KOPT-K1 (cell line): ENCODE results near the gene FKBP2.

ENCODE experiments used
- H3K27ac ChIP-seq: fragments of 200-600 bp; sonication (generic); 2 replicates; pipeline ENCODE4 v1.5.1; 2016; ENCODE audit warnings: antibody characterized with exemption, mild to moderate bottlenecking, low read depth, low read length; ENCODE audit not compliant: poor library complexity, severe bottlenecking
- H3K36me3 ChIP-seq: fragments of 200-600 bp; sonication (generic); 2 replicates; pipeline ENCODE4 v1.5.1; 2017; ENCODE audit warnings: antibody characterized with exemption, mild to moderate bottlenecking, low read length, moderate library complexity; ENCODE audit not compliant: insufficient read depth
- H3K9me3 ChIP-seq: fragments of 200-600 bp; sonication (generic); 2 replicates; pipeline ENCODE4 v1.5.1; 2017; ENCODE audit warnings: antibody characterized with exemption, low read length, mild to moderate bottlenecking; ENCODE audit not compliant: insufficient read depth, poor library complexity, severe bottlenecking

FKBP2 gene

DNA sequence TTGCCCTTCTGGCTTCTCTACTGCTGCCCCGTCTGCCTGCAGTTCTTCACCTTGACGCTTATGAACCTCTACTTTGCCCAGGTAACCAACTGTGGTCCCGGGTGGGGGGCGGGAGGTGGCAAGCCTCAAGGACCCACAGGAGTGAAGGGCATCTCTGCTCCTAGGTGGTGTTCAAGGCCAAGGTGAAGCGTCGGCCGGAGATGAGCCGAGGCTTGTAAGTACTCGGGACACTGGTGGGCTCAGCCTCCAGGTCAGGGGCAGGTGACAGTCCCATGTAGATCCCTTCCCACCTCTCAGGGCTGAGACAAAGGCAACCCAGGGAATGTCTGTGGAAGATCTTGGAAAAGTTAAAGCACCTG is 45.9 kb downstream of the FKBP2 start:
- Histone ChIP-seq H3K9me3 (no peaks in the 10 kb centered on the region), H3K36me3 (peaks cover 7% of the 10 kb centered on the region; the same call in 1 of the 2 replicates), H3K27ac (no peak overlapping the region)

DNA sequence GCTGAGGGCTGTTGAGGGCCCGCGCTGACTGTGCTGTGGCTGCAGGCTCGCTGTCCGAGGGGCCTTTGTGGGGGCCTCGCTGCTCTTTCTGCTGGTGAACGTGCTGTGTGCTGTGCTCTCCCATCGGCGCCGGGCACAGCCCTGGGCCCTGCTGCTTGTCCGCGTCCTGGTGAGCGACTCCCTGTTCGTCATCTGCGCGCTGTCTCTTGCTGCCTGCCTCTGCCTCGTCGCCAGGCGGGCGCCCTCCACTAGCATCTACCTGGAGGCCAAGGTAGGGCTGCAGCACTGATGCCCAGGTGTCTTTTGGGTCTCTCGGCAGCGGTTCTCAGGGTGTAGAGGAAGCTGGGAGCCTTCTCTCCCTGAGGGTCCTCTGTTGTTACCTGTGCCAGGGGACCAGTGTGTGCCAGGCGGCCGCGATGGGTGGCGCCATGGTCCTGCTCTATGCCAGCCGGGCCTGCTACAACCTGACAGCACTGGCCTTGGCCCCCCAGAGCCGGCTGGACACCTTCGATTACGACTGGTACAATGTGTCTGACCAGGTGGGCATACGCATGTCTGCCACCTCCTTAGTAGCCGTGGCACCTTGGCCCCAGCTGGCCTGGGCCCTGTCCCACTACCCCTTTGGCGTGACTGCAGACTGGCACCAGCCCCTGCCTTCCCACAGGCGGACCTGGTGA is 46.9 kb downstream of the FKBP2 start:
- Histone ChIP-seq H3K27ac (no peak overlapping the region), H3K9me3 (no peaks in the 10 kb centered on the region), H3K36me3 (no peaks in the 10 kb centered on the region)

DNA sequence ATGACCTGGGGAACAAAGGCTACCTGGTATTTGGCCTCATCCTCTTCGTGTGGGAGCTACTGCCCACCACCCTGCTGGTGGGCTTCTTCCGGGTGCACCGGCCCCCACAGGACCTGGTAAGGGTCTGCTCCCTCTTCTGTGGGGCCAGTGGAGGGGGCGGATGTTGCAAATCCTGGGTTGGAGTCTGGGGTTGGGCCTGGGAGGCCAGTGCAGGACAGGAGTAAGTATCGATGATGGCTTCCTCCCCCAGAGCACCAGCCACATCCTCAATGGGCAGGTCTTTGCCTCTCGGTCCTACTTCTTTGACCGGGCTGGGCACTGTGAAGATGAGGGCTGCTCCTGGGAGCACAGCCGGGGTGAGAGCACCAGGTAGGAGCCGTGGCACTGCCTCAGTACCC is 47.5 kb downstream of the FKBP2 start:
- Histone ChIP-seq H3K27ac (no peak overlapping the region), H3K36me3 (no peaks in the 10 kb centered on the region), H3K9me3 (no peaks in the 10 kb centered on the region)

DNA sequence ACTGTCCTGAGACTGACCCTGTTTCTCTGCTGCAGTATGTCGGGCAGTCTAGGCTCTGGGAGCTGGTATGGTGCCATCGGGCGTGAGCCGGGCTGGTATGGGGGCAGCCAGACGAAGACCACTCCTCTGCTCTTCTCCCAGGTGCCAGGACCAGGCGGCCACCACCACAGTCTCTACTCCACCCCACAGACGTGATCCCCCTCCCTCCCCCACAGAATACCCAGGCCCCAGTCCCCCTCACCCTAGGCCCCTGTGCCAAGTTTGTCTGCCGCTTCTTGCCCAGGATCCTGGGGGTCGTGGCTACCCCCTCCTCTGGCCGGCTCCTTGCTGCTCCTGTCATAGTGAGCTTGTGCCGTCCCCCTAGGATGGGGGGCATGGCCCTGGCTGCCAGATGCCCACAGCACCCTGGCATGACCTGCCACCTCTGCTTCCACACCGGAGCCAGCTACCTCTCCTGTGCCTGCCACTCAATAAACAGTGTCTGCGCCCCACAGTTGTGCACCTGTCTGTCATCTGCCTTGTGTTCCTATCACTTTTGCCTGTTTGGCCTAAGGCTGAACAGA is 48.2 kb downstream of the FKBP2 start:
- Histone ChIP-seq H3K9me3 (no peaks in the 10 kb centered on the region), H3K36me3 (no peaks in the 10 kb centered on the region)

DNA sequence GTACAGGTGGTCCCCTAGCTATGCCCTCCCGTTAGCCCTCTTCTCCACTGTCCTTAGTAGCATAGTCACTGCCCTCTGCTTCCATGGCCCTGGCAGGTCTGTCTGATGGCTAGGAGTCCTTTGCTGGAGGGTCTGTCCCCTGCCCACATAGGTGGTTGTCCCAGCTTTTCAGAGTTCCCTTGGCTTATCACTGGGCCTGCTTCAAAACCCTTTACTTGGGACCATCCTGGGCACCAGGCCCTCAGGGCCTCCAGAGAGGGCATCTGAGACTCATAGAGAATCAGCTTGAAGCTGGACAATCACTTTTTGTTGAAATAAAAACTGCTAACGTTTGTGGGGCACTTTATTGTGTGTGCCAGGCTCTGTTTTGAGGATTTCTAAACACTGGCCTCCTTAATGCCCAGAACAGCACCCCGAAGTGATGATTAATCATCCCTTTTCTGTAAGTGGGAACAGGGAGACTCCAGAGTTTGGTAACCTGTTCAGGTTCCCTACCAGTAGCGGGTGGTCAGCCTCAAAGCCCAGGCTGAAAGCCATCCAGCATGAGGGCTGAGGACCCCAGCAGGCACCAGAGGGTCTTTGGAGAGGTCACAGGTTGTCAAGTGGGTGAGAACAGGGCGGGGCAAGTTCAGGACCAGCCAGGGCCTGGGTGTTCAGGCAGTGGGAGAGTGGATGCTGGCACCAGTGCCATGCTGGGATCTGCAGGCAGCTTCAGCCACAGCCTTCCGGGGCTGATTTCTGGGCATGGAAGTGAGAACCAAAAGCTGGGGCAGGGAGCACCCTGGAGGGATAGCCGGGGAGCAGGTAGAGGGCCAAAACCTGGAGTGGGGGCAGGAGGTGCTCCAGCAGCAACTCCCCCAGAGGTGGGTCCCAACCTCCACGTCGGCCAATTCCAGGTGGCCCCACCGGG is 49.7 kb downstream of the FKBP2 start:
- H3K9me3 ChIP-seq, result no peaks in the 10 kb centered on the region
- H3K36me3 ChIP-seq, result no peaks in the 10 kb centered on the region
- H3K27ac ChIP-seq, result no peak overlapping the region

More for the DNA sequence above, 48.2 kb downstream of the FKBP2 start:
- no peak overlapping the region for H3K27ac ChIP-seq

DNA sequence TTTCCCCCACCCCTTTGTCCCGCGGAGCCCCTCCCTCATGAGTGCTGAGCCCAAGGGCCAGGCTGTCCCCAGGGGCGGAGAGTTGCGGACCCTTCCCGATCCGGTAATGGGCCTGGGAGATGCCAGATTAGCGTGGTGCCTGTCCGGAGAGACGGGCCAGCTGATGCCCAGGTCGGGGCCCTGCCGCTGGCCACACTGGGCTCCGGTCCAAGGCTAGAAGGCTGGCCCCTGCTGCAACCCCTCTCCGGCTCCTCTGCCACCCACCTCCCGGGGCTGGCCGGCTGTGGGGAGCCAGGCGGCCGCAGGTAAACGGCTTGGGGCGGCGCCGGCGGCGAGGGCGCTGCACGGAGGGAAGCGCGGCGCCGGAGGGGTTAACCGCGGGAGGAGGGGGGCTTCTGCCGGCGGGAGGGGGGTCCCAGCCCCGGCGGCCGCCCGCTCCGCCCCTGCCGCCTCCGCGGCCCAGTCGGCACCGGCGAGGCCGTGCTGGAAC is 50.4 kb downstream of the FKBP2 start, which contains the start of gene KCNK4:
Gene KCNK4 (plus strand): TSS at position 41 of the 490 bp plus-strand sequence. CDS start 1,717 bp downstream, outside the sequence.
- Histone ChIP-seq H3K27ac (no peak within 1 kb of the TSS), H3K36me3 (no peaks in the 10 kb centered on the region)

DNA sequence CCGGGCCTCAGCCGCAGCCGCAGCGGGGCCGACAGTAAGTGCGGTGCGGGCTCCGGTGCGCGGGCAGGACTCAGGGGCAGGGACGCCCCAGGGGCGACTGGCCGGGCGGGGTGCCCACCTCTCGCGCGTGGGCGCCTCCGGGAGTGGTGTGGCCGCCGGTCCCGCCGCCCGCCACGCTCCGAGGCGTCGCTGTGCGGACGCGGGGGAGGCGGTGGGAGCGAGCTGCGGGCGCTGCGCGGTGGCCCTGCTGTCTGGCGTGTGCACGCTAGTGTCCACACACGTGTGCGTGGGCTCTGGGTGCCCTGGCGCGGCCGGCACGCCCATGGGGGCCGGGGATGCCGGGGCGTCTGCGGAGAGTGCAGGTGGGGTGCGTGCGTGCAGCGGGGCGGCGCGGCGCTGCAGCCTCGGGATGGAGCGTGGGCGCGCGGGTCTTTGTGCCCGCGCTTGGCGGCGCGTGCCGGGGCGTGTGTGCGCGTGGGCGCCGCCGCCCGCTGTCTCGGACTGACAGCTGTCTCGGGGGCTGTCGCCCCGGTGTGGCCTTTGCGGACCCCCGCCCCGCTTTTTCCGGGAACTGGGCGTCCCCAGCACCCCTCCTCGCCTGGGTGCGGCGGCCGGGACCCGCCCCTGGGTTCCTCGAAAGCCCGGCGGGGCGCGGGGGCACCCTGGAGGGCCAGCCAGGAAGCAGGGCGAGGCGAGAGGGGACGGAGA is 51.0 kb downstream of the FKBP2 start:
- Histone ChIP-seq H3K36me3 (no peaks in the 10 kb centered on the region), H3K27ac (no peak overlapping the region), H3K9me3 (no peaks in the 10 kb centered on the region)

More for the DNA sequence above, 50.4 kb downstream of the FKBP2 start, which contains the start of gene KCNK4:
- no peaks in the 10 kb centered on the region for H3K9me3 ChIP-seq

DNA sequence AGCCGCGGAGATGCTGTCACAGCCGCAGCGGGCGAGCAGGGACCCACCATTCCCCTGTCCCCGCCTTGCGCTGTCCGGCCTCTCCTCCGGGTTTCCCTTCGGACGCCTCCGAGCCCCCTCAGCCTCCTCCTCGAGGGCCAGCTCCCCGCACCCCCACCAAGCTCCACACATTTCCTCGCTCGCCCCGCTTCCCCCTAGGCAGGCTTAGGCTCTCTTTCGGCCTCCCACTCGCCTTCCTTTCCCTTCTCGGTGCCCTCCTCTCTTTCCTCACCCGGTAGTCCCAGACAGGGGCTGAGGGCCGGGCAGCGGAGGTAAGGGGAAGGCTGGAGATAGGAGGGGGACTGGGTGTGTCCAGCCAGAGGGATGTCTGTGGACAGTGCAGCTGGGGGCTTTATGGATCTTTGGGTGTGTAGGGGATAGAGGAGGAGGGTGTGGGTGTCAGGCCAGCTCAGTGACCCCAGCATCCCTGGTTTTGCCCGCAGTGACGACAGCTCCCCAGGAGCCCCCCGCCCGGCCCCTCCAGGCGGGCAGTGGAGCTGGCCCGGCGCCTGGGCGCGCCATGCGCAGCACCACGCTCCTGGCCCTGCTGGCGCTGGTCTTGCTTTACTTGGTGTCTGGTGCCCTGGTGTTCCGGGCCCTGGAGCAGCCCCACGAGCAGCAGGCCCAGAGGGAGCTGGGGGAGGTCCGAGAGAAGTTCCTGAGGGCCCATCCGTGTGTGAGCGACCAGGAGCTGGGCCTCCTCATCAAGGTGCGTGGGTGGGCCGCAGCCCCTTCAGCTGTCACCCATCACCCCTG is 51.8 kb downstream of the FKBP2 start:
- Histone ChIP-seq H3K27ac (no peak overlapping the region), H3K9me3 (no peaks in the 10 kb centered on the region), H3K36me3 (no peaks in the 10 kb centered on the region)
